GM21526 (cell line): ENCODE measurements around the gene FILIP1.
"Not testable (repeated sequence)": the region's sequence is repeated elsewhere in the genome, so short reads cannot be mapped to it uniquely, and the experiment has no call there.

Source experiments
- ATAC-seq: cut with Tn5 transposase; IDR thresholded peaks from one replicate; pipeline ENCODE4 v1.9.1; 2021; ENCODE audit warnings: moderate library complexity; ENCODE audit not compliant: unreplicated experiment, low FRiP score

Gene FILIP1

DNA sequence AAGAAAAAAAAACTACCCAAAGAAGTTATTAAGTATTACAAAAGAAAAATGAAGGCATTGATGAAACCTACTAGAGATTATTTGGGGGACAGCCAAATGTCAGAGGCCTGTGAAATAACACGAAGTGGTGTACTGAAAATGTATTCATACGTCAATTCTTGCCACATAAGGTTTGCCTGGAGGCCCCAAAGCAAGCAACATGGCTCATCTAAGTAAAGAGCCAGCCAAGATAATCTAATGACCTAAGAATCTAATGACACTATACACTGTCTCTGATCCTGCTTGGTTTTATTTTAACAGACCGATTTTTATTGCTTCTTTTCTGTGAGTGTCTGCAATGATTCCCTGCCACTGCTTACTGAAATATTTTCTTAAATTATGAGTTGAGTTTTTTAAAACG, 34.7 kb downstream of the FILIP1 start:
- no peak for ATAC-seq

GRCh38 chr6:75450903-75451302, 42.7 kb downstream of the FILIP1 start:
- no peak for ATAC-seq

- no peak for ATAC-seq
These were observed 43.9 kb downstream of the FILIP1 start for GRCh38 chr6:75449630-75450206.

DNA sequence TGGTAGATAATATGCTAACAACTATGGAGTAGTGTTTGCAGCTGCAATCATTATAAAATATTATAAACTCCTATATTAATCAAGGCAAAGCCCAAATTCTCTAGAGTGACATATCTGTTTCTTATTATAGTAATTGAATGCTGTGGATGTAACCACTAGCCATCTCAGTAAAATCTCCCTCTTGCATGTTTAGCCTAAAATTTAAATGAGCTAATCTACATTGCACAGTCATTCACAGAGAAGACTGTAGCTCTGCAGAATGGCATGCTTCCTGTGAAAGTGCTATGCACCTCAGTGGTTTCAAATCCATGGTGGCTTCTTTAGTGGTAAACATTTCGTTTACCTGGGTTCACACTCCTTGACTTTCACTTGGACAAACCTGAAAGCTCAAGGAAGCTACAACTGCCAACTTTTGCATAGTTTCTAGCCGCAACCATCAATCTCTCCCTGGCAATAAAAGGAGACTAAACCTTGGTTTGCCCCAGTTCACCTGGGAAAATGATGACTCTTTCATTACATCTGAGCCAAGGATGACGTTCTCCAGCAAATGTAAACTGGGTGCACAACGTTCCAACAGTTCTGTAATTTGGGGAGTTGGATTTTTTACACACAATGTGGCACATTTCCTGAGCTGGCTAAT, 47.2 kb downstream of the FILIP1 start:
- ATAC-seq: no peak

DNA sequence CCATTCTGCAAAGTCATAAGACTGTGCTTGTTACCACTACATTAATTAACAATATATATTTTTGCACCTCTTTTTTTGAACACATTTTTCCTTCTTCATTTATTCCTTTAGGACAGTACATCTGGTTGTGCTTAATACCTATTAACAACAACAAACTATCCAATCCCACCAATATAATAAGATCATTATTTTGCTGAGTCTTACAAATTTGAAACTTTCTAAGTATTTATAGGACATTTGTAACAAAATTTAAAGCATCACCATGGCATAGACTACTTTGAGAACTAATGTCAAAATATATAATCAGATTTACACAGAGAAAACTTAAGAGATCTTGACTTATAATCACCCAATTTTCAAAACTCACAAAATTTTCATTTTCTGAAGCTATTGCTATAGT, 47.9 kb downstream of the FILIP1 start:
- no peak for ATAC-seq

DNA sequence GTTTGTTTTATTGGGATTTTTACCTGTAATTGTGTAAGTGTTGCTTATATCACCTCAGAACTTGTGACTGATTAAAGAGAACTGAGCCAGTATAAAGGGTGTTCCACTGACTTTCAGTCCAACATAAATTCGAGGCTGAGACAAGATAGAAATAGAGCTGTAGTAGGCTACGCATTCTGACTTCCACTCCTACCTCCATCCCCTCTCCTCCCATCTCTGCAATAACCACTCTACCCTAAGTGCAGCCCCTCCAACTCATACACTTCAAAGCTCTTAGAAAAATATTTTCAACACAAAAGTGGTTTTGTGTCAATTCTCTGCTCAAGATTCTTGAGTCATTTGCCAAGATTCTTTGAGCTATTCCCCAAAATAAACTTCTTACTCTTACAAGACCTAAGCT, 48.7 kb downstream of the FILIP1 start:
- ATAC-seq: no peak

GRCh38 chr6:75441883-75442282, 51.7 kb downstream of the FILIP1 start:
- not testable (repeated sequence) for ATAC-seq

- ATAC-seq: not testable (repeated sequence)
These were observed 52.1 kb downstream of the FILIP1 start for GRCh38 chr6:75441479-75441878.

- ATAC-seq: no peak
These were observed 55.0 kb downstream of the FILIP1 start for GRCh38 chr6:75438442-75439116.

- no peak for ATAC-seq
These were observed 55.6 kb downstream of the FILIP1 start for GRCh38 chr6:75438013-75438431.

GRCh38 chr6:75437421-75437891, 56.1 kb downstream of the FILIP1 start:
- ATAC-seq: no peak

- no peak for ATAC-seq
These were observed 56.7 kb downstream of the FILIP1 start for GRCh38 chr6:75436869-75437268.

- ATAC-seq: not testable (repeated sequence)
These were observed 60.8 kb downstream of the FILIP1 start for GRCh38 chr6:75432809-75433208.

DNA sequence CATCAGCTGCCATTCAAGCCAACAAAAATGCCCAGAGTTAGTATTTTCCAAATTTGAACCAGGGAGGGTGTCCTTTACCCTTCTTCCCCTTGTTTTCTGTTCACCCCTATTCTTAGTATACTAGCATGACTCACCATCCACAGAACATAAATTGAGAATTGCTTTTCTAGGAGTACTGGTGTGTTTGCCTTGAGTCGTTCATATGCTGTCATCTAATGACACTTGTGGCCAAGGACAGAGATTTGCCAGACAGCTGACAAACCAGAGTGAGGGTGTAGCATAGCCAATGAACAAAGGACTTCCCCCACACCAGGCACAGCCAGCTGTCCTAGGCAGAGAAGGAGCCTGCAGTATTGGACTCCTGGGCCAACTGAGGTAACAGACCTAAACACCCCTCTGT, 62.2 kb downstream of the FILIP1 start:
- no peak for ATAC-seq

DNA sequence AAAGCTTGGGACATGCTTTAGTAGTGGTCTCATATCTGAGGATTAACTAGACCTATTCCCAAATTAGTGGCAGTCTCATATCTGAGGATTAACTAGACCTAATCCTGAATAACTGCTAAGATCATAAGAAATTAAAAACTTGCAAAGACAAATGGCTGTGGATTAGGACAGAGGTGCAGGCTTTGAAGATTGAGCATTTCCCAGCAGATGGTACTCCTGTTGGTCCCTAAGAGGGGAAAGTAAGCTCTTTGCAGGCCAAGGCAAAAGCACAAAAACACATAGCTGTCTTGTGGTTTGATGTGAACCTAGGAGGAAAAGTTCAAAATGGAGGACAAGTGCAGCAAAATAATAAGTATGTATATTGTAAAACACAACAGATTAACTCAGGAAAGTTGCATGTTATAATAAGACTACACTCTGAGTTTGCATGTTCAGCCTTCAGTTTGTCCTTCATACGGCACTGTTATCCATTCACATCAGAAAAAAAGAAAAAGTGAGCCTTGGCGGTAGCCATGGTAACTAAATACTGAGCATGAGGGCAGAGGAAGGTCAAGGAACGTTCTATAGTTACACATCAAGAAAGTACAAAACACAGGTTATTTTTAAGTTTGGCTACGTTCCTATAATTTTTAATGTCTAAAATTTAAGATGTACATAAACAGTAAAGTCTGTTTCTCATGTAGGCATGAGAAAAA, 62.8 kb downstream of the FILIP1 start:
- ATAC-seq: no peak

DNA sequence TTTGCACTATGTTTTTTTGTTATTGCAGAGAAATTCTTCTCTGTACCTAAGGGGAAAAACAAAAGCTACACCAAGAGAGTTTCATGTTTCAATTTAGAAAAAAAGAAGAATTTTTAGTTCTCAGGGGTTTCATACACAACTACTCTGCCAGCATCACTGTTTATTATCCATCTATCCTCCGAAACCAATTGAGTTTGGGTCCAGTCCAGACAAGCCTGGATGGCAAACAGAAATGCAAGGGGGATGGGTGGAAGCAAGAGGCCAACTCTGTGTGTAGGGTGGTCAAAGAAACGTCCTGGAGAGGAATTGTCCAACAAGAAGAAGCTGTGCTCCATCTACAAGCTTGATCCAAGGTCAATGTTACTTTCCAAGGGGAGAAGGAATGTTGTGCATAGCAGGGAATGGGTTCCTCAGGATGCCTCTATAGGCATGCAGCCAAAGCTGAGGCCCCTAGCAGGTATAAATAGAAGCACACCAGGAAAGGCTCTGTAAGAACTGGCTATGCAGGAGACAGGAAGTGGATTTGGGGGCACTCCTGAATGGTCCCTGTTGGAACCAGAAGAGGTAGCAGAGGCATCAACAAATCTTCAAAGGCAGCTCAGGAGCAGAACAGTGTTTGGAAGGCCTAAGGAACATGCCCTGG, 64.4 kb downstream of the FILIP1 start:
- no peak for ATAC-seq

GRCh38 chr6:75428204-75428603, 65.4 kb downstream of the FILIP1 start:
- ATAC-seq: no peak

DNA sequence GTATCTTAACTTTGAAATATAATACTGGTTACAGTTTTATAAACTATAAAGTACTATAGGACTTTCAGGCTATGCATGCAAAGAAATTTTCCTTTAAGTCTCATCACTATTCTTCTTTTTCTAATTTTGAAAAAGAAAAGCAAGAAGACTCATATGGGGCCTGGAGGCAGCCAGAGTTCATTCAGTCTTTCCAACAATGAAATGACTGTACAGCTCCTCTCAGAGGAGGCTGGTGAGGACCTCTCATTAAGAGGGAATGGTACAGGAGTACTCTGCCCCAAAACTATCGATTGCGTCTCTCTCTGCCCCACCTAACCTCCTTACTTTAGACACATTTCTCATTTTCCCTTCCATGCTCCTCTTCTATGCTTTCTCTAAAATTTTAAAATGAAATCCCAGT, 66.3 kb downstream of the FILIP1 start:
- no peak for ATAC-seq

DNA sequence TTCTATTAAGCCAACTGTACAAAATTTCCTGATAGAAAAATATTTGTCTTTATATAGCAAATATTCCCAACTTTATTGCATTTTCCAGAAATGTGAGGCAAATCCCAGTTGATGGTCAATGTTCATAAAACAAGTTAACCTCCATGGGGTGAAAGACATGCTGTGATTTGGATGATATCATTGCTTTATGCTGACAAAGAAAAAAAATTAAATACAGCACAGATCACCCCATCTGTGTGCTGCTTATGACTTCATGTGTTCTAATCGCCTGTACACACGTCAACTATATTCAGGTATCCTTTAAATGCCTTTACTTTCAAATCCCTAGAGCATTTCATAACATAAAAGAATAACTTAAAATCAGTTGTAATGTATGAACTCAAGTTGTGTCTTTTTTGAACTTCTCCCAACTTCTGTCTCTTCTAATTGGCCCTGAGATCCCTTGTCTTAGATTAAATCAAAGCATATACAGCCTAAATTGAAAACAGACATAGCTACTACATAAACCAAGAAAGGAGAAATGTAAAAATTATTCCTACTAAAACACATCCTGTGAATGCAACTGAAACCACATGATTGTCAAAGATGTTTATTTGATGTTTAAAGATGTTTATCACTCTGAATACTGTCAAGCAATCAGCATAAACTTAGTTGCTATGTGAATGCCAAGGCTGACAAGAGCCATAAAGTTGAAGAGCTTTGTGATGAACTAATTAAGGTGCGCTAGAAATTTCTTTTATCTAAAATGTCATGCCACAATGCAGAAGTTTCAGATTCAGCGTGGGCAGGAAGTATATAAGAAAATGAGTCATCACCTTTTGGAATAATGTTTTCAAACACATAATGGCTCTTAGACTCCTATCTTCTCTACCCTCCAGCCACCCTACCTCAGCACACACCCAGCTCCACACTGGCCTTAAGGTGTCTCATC, 68.7 kb downstream of the FILIP1 start:
- no peak for ATAC-seq

- no peak for ATAC-seq
These were observed 70.2 kb downstream of the FILIP1 start for GRCh38 chr6:75423386-75423785.
